Stimulated activated CD8-positive, alpha-beta memory T cell treated with anti-CD3 and anti-CD28 coated beads, Interleukin-7, amount 100 ng/mL, for 4 hours (primary cell): ENCODE data around the gene MYH14.
"Not testable (repeated sequence)": the region's sequence is repeated elsewhere in the genome, so short reads cannot be mapped to it uniquely, and the experiment has no call there.

Experiments used
- DNase-seq, 2 donors: peaks; one replicate each; pipeline ENCODE4 v3.0.0-alpha.2; 2020; ENCODE audit warnings: low read depth in 2 of 2

The MYH14 gene

DNA sequence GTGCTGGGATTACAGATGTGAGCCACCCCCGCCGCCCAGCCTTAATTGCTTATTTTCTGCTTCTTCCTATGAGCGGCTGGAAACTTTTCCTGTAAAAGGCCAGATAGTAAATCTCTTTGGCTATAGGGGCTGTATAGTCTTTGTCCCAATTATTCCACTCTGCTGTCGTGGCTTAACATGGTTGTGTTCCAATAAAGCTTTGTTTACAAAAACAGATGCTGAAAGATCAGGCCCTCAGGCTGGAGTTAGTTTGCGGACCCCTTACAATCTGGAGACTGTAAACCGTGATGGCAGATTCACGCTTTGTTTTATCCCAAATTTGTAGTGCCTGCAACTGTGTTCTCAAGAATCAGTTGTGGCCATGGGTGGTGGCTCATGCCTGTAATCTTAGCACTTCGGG lies 115.0 kb downstream of the MYH14 start:
- DNase-seq, result no peak

DNA sequence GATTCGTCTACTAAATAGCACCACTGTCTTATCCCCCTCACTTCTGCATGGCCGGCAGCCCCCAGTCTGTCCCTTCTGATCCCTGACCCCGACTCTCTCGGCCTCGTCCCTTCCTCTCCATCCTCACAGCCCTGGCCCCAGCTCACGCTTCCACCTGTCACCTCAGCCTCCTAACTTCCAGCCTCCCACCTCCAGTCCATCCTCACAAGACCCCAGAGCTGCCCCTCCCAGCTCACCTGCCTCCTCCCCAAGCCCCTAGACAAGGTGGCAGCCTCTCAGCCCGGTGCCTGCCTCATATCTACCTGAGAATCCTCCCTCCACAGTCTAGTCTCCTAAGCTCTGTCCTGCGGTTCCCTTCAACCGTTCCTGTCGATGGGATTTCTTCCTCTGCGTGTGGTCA lies 115.7 kb downstream of the MYH14 start:
- no peak for DNase-seq

DNA sequence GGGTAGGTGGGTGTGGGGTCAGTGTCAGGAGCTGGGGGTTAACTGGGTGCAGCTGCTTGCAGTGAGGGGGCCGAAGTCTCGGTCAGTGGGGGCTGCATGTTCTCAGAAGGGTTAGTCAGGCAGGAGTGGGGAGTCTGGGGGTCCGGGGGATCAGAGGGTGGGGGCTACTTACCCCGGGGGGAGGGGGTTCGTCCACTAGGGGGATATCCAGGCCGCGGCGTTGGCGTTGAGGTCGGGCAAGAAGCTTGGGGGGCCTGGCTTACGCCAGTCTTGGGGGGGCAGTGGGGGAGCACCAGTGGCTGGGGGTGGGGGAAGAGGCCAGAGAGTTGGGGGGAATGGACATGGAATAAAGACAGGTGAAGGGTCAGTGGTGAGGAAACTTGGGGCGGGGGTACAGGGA lies 116.6 kb downstream of the MYH14 start:
- DNase-seq, result no peak

DNA sequence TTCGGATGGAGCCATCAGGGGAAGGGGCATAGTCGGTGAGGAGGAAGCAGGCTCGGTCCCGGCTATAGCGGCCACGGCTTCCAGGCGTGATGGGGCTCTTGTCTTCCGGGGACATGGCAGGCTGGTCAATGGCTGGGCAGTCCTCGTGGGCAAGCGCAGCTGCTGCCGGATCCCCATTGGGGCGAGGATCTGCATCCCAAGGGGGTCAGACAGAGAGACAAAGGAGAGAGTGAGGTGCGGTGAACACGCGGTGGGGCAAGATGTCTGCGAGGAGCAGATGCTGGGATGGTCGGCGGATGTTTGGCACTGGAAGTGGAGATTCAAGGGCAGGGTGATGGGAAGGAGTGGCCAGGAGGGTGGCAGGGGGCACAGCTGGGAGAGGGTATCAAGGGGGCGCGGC lies 117.2 kb downstream of the MYH14 start:
- DNase-seq, result no peak

DNA sequence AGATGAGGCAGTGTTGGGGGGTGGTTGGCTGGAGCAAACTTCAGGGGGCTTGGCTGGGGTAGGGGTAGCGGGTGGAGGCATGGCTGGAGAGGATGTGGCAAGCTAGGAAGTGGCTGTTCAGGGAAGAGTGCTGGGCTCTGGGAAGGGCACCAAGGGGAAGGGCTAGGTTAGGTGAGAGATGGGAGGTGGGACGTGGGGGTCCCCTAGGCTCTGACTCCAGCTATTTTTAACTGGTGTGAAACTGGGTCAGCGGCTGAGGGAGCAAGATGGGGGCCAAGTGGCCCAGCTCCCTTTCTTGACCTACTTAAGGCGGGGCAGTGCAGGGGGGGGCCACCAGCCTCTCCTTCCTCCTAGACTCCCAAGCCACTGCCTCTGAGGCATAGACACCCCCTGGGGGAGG lies 118.4 kb downstream of the MYH14 start:
- DNase-seq, result no peak

DNA sequence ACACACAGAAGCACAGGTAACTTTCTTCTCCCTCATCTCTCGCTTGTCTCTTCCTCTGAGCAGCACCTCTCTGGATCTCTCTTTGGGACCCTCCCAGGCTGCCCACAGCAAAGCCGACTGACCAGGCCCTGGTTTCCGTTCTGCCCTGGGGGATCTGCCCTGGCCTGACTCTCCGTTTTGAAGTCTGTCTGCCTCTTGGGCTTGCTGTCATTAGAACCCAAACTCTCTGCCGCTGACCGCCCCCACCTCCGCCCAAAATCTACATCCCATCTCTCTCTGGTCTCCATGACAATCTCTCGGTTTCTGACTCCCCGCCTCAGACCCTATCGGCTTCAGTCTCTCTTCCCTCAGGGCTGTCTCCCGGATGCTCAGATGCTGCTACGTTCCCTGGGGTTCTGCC lies 118.8 kb downstream of the MYH14 start:
- DNase-seq, result no peak

DNA sequence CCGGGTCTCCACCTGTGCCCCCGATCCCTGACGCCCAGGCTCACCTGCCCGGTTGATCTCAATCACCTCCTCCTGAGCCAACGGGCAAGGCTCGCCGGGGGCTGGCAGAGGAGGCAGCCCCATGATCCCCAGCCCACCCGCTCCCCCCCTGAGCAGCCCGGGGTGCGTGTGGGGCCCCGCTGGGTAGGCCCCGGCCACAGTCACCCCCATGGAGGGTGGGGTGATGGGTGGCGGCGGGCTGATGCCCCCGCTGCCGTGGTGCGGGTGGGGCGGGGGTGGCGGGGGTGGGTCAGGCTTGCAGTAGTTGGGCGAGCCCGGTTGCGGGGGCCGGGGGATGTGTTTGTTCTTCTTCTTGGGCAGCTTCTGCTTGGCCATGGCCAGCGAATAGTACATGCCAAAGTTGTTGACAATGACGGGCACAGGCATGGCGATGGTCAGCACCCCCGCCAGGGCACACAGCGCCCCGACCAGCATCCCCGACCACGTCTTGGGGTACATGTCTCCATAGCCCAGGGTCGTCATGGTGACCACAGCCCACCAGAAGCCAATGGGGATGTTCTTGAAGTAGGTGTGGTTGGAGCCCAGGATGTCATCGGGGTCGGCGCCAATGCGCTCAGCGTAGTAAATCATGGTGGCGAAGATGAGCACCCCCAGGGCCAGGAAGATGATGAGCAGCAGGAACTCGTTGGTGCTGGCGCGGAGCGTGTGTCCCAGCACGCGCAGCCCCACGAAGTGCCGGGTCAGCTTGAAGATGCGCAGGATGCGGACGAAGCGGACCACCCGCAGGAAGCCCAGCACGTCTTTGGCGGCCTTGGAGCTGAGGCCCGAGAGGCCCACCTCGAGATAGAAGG lies 119.7 kb downstream of the MYH14 start:
- no peak for DNase-seq

DNA sequence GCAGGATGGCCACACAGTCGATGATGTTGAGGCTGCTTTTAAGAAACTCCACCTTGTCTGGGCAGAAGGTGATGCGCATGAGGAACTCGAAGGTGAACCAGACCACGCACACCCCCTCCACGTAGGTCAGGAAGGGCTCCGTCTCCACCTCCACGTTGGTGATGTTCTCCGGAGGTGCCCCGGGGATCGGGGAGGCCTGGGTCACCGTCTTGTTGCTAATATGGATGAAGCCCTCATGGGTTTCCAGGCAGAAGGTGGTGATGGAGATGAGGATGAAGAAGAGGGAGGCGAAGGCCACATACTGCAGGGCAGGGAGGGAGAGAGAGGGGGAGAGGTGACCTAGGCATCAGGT lies 120.3 kb downstream of the MYH14 start:
- no peak for DNase-seq

DNA sequence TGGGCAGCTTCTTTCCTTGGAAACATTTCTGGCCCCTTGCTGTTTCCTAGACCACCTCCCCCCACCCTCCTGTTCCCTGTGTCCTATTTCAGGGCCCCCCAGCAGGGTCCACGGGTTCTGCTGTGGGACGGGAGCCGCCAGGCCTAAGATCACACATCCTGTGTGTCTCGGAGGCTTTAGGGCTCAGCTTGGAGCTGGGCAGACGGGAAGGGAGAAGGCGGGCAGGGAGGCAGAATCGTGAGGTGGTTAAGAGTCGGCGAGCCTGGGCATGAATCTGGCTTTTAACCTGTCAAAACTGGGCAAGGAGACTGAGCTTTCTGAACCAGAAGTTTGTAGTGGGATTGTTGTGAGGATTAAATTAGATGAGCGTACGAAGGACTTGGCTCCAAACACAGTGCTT lies 120.9 kb downstream of the MYH14 start:
- DNase-seq, result no peak

DNA sequence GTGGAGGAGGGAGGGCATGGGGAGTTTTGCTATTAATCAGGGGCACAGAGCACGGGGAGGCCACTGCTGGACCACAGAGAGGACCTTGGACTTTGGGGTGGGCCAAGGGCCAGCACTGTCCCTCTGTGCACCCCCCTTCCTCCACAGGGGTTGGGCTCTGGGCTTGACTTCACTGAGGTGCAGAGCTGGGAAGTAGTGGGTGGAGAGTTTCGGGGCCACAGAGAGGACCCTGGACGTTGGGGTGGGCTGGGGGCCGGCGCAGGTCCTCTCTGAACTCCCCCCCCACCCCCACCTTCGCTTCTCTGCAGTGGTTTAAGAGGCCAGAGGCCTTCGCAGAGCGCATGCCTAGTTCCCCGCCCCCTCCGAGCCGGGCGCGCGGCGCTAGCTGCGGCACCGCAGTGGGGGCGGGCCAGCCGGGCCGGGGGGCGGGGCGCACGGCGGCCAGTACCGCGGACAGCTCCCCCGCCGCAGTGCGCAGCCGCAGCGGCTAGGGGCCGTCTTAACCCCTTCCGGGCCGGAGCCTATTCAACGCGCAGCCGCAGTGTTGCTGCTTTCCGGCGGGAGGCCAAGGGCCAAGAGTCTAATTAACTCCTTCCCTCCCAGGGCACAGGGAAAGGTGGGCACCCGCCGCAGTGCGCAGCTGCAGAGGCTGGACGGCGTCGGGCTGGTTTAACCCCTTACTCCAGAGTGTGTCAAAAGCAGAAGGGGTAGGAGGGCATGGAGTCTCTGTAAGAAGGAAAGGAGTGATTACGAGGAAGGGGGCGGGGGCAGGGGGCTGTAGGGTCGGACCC lies 122.1 kb downstream of the MYH14 start:
- DNase-seq, result peak in 1 of 2 donors; percentile 48

DNA sequence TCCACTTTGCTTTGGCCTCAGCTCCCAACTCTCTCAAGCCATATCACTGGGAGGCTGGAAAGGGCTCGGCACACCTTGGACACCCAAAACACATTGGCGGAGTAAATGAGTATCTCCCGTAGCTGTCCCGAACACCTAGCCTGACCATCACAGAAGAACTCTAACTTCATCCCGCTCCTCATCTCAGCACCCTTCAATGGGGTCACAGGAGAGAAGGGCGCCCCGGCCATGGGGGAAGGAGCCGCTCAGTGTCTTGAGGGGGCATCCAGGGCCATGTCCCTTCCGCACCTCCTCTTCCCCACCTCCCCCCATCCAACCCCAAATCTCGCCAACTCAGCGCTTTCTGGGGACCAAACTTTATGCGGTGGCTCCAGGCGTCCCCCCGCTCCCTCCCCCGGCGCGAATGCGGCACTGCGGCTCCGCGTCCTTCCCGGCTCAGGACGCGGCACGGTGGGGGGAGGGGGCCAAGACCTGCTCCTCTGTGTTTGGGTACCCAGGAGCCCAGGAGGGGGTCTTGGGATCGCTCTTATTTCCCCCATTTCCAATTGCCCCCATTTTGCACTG lies 122.8 kb downstream of the MYH14 start:
- no peak for DNase-seq

DNA sequence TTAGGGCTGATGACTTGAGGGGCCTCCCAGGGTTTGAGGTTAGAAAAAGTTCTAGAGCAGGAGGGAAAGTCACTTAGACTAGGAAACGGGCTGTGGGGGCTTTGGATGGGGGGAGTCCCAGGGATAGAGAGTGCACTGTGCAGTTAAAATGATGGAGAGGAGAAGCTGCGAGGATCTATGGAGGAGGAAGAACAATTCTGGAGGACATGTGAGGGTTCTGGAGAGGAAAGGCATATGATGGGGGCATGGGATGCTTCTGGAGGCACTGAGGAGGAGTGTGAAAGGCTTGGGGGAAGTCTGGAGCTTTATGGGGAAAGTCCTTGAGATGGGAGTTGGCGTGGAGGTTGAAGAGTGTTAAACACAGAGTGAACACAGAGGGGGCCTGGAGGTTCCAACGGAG lies 123.6 kb downstream of the MYH14 start:
- no peak for DNase-seq

DNA sequence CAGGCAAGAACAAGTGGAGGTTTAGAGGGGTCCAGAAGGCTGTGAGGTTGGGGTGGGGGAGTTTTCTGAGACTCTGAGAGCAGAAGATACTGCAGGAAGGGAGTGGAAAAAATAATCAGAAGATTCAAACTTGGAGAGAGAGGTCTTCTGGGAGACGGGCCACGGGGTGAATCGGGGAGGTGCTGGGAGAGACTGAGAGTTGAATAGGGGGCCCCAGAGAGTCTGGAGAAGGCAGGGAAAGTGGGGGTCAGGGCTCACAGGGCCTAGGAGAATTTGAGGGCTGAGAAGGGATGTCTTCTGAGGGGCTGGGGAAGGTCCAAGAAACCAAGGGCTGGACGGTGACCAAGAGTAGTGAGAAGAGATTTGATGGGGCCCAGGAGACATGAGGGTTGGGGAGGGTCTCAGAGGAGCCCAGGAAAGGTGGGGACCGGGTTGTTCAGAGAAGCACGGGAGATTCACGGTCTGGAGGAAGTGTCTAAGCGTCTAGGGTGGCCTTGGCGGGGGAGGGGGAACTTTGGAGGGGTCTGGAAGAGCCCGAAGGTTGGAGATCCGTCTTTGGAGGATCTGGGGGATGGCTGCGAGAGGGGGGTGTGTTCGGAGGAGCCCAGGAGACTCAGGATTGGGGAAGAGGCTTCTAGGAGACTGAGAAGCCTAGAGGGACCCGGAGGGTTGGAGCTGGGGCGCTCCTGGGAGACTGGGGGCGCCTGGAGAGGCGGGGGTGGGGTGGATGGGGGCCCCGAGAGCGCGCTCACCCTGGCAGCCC lies 124.2 kb downstream of the MYH14 start:
- no peak for DNase-seq

DNA sequence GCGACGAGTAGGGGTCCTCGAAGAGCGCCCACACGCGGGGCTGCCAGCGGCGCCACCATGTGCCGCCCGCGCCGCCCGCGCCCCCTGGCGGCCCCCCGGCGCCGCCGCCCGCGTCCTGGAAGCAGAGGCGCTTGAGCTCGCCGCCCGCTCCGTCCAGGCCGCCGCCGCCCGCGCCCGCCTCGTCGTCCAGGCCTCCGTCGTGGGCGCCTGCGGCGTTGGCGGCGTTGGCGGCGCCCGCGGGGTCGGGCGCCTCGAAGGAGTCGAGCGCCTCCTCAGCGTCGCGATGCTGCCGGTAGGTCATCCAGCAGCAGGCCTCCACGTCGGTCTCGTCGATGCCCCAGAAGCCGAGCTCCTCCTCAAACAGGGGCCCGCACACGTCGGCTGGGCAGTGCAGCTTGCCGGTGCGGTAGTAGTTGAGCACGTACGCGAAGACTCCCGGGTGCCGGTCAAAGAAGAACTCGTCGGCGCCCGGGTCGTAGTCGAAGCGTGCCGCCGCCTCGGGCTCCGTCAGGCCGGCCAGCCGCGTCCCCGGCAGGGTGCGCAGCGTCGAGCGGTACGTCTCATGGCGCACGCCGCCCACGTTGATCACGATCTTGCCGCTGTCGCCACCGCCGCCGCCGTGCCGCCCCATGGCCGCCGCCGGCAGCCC lies 124.9 kb downstream of the MYH14 start:
- DNase-seq, result no peak

DNA sequence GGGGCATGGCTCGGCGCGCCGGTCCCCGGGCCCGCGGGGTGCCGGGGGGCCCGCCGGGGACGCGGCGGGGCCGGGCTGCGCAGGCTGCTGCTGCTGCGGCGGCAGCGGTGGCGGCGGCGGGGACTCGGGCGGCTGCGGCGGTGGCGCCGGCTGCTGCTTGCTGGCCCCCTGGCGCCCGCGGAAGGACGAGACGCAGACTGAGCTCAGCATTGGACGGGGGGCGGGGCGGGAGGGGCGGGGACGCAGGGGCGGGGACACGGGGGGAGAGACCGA lies 125.4 kb downstream of the MYH14 start:
- no peak for DNase-seq

DNA sequence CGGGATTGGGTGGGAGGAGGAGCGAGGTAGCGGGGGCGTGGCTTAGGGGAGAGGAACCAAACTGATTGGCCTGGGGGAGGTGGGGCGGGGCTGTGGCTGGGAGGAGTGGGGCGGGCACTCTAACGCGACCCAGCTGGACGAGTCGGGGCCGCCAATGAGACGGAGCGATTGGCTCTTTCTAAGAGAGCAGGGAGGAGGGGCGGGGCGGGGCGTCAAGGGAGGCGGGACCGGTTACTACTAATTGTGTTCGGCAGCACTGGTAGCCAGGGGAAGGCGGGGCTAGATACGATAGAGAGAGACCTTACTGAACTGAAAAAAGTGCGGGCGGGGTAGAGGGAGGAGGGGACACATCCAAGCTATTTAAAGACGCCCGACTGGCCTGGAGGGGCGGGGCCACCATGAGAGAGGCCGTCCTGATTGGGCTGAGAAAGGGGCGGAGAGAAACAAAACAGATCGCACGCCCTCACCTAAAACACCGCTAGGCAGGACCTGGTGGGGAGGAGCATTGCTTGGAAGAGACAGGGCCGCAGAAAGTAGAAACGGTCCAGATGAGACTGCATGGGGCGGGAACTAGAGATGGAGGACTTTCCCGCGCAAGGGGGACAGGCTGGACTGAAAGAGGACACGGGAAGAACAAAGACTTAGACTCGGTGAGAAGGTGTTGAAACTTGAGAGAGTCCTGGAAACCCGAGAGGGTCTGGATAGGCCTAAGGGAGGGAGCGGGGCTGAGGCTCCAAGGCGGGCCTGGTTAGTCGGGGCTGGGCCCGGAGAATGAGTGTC lies 125.9 kb downstream of the MYH14 start, which contains the start of gene KCNC3:
Gene KCNC3 (minus strand): TSS at position 232 of the 780 bp plus-strand sequence. CDS start 295 bp downstream, outside the sequence.
- DNase-seq, result peak; percentile 74 to 94

DNA sequence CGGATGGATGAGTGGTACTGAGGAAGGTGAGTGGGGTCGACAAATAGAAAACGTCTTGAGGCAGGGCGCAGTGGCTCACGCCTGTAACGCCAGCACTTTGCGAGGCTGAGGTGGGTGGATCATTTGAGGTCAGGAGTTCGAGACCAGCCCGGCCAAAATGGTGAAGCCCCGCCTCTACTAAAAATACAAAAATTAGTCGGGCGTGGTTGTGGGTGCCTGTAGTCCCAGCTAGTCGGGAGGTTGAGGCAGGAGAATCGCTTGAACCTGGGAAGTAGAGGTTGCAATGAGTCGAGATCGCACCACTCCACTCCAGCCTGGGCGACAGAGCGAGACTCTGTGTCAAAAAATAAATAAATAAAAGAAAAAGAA lies 126.5 kb downstream of the MYH14 start:
- not testable (repeated sequence) for DNase-seq

DNA sequence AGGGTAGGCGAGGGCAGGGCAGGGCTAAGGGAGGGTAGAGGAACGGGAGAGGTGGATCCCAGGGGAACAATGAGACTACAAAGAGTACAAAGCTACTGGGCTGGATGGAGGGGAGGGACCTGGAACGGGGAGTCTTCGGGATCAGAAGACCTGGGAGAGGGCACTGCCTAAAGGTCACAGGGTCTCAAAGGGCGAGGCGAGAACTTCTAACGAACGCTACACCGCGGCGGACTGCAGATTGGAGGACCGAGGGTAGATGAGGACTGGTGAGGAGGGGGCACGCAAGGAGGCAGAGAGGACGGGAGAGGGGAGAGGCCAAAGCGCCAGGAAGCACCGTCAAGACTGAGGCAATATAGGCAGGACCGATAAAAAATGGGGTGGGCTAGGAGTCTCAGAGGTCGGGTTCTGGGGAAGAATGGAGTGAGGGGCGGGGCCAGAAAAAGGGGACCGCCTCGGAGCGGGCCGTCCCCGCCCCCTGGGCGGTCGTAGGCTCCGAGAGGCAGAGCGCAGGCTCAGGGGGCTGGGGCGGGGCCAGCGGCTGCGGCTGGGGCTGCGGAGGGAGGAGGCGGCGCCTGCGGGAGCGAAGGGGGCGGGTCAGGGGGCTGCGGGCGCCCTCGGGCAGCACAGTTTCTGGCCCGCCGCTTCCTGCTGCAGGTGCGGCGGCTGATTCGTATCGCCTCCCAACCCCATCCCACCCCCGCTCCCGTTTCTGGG lies 127.1 kb downstream of the MYH14 start:
- DNase-seq, result peak; percentile 58 to 73

DNA sequence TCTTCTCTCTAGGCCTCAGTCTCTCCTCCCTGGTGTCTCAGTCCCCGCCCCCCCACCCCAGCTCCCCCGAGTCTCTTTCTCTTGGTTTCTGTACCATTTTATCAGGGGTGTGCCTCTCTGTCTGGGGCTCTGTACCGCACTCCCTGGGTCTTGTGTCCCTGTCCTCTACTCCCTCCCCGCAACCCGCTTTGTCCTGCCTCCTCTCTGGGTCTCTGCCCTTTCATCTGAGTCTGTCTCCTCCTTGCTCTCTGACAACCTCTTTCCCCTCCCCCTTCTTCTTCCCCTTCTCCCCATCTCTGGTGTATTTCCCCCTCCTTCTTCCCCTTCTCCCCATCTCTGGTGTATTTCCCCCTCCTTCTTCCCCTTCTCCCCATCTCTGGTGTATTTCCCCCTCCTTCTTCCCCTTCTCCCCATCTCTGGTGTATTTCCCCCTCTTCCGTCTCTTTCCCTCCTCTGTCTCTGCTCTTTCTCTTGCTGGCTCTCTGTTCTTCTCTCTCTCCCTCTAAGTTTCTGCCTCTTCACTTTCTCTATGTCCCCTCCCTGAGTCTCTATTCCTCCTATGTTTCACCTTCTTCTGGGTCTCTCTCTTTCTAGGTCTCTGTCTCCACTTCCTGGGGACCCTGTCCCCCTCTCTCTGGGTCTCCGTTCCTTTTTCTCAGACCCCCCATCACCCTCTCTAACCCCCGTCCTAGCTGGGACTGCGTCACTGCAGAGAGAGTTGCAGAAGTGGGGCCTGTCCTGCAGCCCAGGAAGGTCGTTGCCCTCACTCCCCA lies 128.0 kb downstream of the MYH14 start:
- DNase-seq, result no peak

DNA sequence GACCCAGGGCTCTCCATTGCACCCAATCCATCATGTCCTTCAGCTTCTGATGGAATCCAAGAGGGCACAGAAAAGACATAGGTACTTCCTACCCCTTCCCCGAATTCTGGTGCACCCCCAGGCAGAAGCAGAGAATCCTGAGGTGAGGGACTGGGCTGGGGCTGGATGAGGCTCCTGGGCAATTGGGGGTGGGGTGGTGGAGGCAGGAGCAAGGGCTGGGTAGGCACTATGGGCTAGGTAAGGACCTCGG lies 128.5 kb downstream of the MYH14 start:
- no peak for DNase-seq
